ENCODE data around the gene DHH.

DHH gene

DNA sequence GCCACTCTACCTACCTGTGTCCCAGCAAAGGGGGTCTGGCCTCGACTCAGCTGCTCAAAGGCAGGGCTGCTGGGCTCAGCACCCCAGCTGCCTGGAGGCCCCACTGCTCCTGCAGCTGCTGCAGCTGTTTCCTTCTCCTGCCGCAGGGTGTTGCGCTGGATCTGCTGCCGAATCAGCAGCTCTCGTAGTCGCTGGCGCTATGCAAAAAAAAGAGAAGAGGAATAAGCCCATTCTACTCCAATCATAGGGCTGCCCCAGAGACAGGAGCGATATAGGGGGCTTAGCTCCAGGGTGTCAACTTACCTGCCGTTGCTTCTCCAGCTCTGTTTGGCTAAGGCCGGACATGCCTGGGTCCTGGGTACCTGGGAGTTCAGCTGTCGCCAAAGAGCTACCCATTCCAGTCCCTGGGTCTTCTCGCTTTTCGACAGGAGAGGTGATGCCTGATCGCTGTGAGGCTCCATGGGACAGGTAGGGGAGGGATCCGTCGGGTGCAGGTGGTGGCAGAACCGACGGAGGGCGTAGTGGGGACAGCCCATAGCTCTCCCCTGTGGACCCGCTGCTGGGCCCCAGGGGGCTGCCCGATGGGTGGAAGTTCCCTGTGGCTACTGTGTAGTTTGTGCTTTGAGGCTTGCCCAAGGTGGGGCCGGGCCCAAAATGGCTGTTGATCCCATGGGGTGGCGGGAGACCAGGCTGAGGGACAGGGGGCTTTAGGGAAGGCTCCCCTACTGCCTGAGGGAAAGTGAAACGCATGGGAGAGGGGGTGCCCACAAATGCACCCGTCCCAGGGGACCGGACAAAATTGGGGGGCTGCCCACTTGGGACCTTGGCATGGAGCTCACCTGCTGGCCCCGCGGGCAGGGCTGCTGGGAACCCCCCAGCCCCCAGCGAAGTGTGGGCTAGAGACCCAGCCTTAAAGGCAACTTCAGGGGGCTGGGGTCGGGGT is 54.9 kb downstream of the DHH start:
- Histone ChIP-seq H3K79me2 (ENCODE audit: low read length) (no peaks in the 10 kb centered on the region), H3K36me3 (replicated peaks; ENCODE audit: low read depth, low read length) (peaks cover 70% of the 10 kb centered on the region), H3K4me3 (ENCODE audit: low read length) (no peak overlapping the region), H2AFZ (ENCODE audit: low read depth, low read length) (no peak overlapping the region), H3K27me3 (ENCODE audit: low read depth, low read length) (no peaks in the 10 kb centered on the region), H3K27ac (ENCODE audit: low read length) (no peak overlapping the region), H3K4me2 (ENCODE audit: low read length) (no peak overlapping the region), H3K4me1 (ENCODE audit: low read length) (no peaks in the 10 kb centered on the region), H4K20me1 (ENCODE audit: insufficient read depth, low read length) (peaks cover 3% of the 10 kb centered on the region), H3K9ac (ENCODE audit: low read length) (no peak overlapping the region), H3K9me3 (ENCODE audit: insufficient read depth, low read length) (no peaks in the 10 kb centered on the region)
- TF ChIP-seq, protein P1, sequence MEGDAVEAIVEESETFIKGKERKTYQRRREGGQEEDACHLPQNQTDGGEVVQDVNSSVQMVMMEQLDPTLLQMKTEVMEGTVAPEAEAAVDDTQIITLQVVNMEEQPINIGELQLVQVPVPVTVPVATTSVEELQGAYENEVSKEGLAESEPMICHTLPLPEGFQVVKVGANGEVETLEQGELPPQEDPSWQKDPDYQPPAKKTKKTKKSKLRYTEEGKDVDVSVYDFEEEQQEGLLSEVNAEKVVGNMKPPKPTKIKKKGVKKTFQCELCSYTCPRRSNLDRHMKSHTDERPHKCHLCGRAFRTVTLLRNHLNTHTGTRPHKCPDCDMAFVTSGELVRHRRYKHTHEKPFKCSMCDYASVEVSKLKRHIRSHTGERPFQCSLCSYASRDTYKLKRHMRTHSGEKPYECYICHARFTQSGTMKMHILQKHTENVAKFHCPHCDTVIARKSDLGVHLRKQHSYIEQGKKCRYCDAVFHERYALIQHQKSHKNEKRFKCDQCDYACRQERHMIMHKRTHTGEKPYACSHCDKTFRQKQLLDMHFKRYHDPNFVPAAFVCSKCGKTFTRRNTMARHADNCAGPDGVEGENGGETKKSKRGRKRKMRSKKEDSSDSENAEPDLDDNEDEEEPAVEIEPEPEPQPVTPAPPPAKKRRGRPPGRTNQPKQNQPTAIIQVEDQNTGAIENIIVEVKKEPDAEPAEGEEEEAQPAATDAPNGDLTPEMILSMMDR (IDR thresholded peaks at IDR 0.05; ENCODE audit: low read depth, low read length) = no peak
- TF ChIP-seq EZH2phosphoT487 (IDR thresholded peaks at IDR 0.05; ENCODE audit: low read depth) = no peak

DNA sequence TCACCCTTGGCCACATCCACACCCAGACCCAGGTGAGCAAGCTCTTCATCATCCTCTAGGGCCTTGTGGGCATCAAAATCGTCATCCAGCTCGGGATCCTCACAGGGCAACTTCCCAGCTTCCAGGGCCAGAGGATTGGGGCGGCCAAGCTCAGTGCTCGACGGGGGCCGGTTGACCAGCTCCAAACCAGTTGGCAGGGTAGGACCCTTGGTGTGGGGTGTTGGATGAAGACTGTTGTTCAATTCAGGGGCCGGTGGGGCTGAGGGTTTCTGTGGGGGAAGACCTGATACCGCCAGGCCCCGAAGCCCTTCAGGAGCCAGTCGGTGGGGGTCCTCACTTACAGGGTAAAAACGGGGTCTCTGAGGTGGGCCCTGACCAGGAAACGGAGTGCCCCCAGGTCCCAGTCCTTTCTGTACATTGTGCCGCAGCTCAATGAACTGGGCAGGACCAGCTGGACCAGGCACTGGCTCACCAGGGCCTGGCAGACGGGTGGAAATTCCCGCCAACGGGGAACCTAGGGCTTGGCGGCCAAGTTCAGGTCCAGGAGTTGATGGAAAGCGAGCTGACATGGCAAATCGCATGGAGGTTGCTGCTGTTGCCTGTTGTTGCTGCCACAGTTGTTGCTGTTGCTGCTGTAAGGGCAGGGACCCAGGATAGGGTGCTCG is 56.2 kb downstream of the DHH start:
- H4K20me1 ChIP-seq (ENCODE audit: insufficient read depth, low read length) = peaks cover 3% of the 10 kb centered on the region
- TF ChIP-seq, protein P1 (IDR thresholded peaks at IDR 0.05; ENCODE audit: low read depth, low read length) = no peak
- TF ChIP-seq EZH2phosphoT487 (IDR thresholded peaks at IDR 0.05; ENCODE audit: low read depth) = no peak
- no peak overlapping the region for H3K4me3 ChIP-seq (ENCODE audit: low read length)
- H2AFZ ChIP-seq (ENCODE audit: low read depth, low read length) = no peak overlapping the region
- H3K9ac ChIP-seq (ENCODE audit: low read length) = no peak overlapping the region
- H3K4me2 ChIP-seq (ENCODE audit: low read length) = no peak overlapping the region
- H3K79me2 ChIP-seq (ENCODE audit: low read length) = no peaks in the 10 kb centered on the region
- H3K27me3 ChIP-seq (ENCODE audit: low read depth, low read length) = no peaks in the 10 kb centered on the region
- H3K9me3 ChIP-seq (ENCODE audit: insufficient read depth, low read length) = no peaks in the 10 kb centered on the region
- H3K4me1 ChIP-seq (ENCODE audit: low read length) = no peaks in the 10 kb centered on the region
- peaks cover 71% of the 10 kb centered on the region for H3K36me3 ChIP-seq (replicated peaks; ENCODE audit: low read depth, low read length)
- no peak overlapping the region for H3K27ac ChIP-seq (ENCODE audit: low read length)

DNA sequence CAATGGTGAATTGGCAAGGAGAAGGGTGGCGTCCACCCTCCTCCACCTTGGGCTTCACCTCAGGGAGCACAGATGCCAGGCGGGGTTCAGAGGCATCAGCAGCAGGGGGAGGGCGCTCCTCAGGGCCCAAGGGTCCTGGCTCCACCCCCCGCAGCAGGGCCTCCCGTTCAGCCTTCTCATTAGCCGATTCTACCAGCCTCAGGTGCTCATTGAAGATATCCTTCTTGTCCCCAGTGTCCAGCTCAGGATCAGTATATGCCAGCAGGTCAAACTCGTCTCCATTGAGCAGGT is 56.7 kb downstream of the DHH start:
- no peak overlapping the region for H3K27ac ChIP-seq (ENCODE audit: low read length)
- no peak overlapping the region for H2AFZ ChIP-seq (ENCODE audit: low read depth, low read length)
- H3K79me2 ChIP-seq (ENCODE audit: low read length) = no peaks in the 10 kb centered on the region
- no peaks in the 10 kb centered on the region for H3K4me1 ChIP-seq (ENCODE audit: low read length)
- no peak overlapping the region for H3K9ac ChIP-seq (ENCODE audit: low read length)
- peaks cover 3% of the 10 kb centered on the region for H4K20me1 ChIP-seq (ENCODE audit: insufficient read depth, low read length)
- H3K4me3 ChIP-seq (ENCODE audit: low read length) = no peak overlapping the region
- H3K27me3 ChIP-seq (ENCODE audit: low read depth, low read length) = no peaks in the 10 kb centered on the region
- no peaks in the 10 kb centered on the region for H3K9me3 ChIP-seq (ENCODE audit: insufficient read depth, low read length)
- H3K36me3 ChIP-seq (replicated peaks; ENCODE audit: low read depth, low read length) = peaks cover 65% of the 10 kb centered on the region
- H3K4me2 ChIP-seq (ENCODE audit: low read length) = no peak overlapping the region
- TF ChIP-seq EZH2phosphoT487 (IDR thresholded peaks at IDR 0.05; ENCODE audit: low read depth) = no peak
- TF ChIP-seq, protein P1 (IDR thresholded peaks at IDR 0.05; ENCODE audit: low read depth, low read length) = no peak

DNA sequence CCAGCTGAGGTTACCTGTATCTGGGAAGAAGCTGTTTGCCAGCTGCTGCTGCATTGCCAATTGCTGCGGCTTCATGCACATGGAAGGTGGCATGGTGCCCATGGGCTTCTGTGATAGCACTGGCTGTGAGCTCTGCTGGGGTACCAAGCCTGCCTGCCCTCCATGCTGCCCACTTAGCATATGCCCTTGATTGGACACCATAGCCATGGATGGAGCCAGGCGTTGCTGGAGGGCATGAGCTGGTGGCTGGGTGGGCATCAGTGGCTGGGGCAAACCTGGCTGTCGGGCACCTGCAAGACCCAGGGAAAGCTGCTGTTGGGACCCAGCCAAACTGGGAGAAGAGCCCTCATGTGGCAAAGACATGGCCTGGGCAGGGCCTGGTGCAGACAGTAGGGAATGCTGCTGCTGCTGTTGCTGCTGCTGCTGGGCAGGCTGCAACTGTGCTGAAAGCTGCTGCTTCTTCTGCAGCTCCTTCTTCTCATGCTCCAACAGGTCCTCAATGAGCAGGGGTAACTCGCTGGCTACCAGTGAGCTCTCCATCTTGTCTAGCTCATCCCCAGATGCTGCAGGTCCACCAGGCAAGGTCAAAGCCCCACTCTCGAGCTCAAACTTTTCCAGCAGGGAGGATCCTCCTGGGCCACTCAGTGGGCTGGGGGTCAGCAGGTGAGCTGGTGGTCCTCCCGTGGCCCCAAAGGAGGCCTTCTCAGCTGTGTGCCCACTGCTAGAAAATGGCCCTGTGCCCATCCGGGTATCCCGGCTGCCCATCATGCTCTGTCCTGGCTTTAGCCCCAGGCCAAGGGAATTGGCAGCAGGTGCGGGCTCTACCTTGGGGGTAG is 57.3 kb downstream of the DHH start:
- Histone ChIP-seq H3K36me3 (replicated peaks; ENCODE audit: low read depth, low read length) (peaks cover 60% of the 10 kb centered on the region), H3K79me2 (ENCODE audit: low read length) (no peaks in the 10 kb centered on the region), H3K4me2 (ENCODE audit: low read length) (no peak overlapping the region), H4K20me1 (ENCODE audit: insufficient read depth, low read length) (peaks cover 3% of the 10 kb centered on the region), H3K27ac (ENCODE audit: low read length) (no peak overlapping the region), H3K9ac (ENCODE audit: low read length) (no peak overlapping the region), H2AFZ (ENCODE audit: low read depth, low read length) (no peak overlapping the region), H3K4me3 (ENCODE audit: low read length) (no peak overlapping the region), H3K27me3 (ENCODE audit: low read depth, low read length) (no peaks in the 10 kb centered on the region), H3K9me3 (ENCODE audit: insufficient read depth, low read length) (no peaks in the 10 kb centered on the region), H3K4me1 (ENCODE audit: low read length) (no peaks in the 10 kb centered on the region)
- TF ChIP-seq, protein P1 (IDR thresholded peaks at IDR 0.05; ENCODE audit: low read depth, low read length) = no peak
- no peak for TF ChIP-seq EZH2phosphoT487 (IDR thresholded peaks at IDR 0.05; ENCODE audit: low read depth)
